HepG2 (cell line): ENCODE data around the gene MAP3K20. TPM values are rescaled to one million over a fixed set of nuclear protein-coding genes. Genes with fewer than 3 reads are reported as not detected.

Source experiments
- ARID3A ChIP-seq: IDR thresholded peaks from 2 replicates; pipeline ENCODE4 v1.6.1; 2012; ENCODE audit warnings: low read depth, low read length, improper control_type of control experiment
- ATF7-NPFF ChIP-seq: sonication (generic); formaldehyde crosslinking; IDR thresholded peaks from 2 replicates; pipeline ENCODE4 v1.8.1; 2023; ENCODE audit warnings: mild to moderate bottlenecking, low read depth, missing genetic modification reagents, moderate library complexity
- HOXA3 ChIP-seq: sonication (generic); formaldehyde crosslinking; IDR thresholded peaks from 2 replicates; pipeline ENCODE4 v1.5.0; 2020; ENCODE audit warnings: missing genetic modification reagents
- MTA1 ChIP-seq: sonication (generic); formaldehyde crosslinking; IDR thresholded peaks from 2 replicates; pipeline ENCODE4 v1.4.0; 2020; ENCODE audit warnings: missing genetic modification reagents, mild to moderate bottlenecking, borderline replicate concordance
- ZFP36L1 ChIP-seq: sonication (generic); formaldehyde crosslinking; IDR thresholded peaks from 2 replicates; pipeline ENCODE4 v1.8.0; 2022; ENCODE audit warnings: mild to moderate bottlenecking, missing genetic modification reagents, moderate library complexity
- ZNF142 ChIP-seq: sonication (generic); formaldehyde crosslinking; IDR thresholded peaks from 2 replicates; pipeline ENCODE4 v1.4.0; 2020; ENCODE audit warnings: missing genetic modification reagents
- ZNF501 ChIP-seq: sonication (generic); formaldehyde crosslinking; IDR thresholded peaks from 2 replicates; pipeline ENCODE4 v1.5.1; 2020; ENCODE audit warnings: mild to moderate bottlenecking, moderate library complexity, missing genetic modification reagents
- ZNF749 ChIP-seq: sonication (generic); formaldehyde crosslinking; IDR thresholded peaks from 2 replicates; pipeline ENCODE4 v1.8.0; 2022; ENCODE audit warnings: mild to moderate bottlenecking, missing genetic modification reagents, moderate library complexity, borderline replicate concordance
- ZNF788 ChIP-seq: sonication (generic); formaldehyde crosslinking; IDR thresholded peaks from 2 replicates; pipeline ENCODE4 v1.5.0; 2020; ENCODE audit warnings: mild to moderate bottlenecking, missing genetic modification reagents, borderline replicate concordance
- ZSCAN5A ChIP-seq: sonication (generic); formaldehyde crosslinking; IDR thresholded peaks from 2 replicates; pipeline ENCODE4 v1.8.0; 2022; ENCODE audit warnings: mild to moderate bottlenecking, missing genetic modification reagents, borderline replicate concordance
- polyA plus RNA-seq, 8 experiments: library from polyadenylated mRNA; depleted of rRNA in 3 of 8; stranded (reverse) in 7 of 8; unstranded in 1 of 8; fragments of >200 nt; fragmentation: Illumina TruSeq in 4 of 8; extraction: Trizol in 4 of 8; gene quantifications; 2 replicates each; pipeline versions ENCODE4 v1.2.1 to v1.2.3, GENCODE V29; 2011 to 2016; ENCODE audit warnings: low read depth in 4 of 8, missing spikeins in 1 of 8, mixed read lengths in 1 of 8; ENCODE audit not compliant: insufficient read depth in 1 of 8
- total RNA-seq, 5 experiments: library from RNA; depleted of rRNA; stranded (reverse); fragments of >200 nt; fragmentation: Illumina TruSeq; extraction: Trizol; gene quantifications; 2 replicates each; pipeline ENCODE4 v1.2.3, GENCODE V29; 2016; ENCODE audit warnings: low read depth in 1 of 5
- TF ChIP-seq, protein P1 (sequence below), 2 experiments: sonication (generic) in 1 of 2; formaldehyde crosslinking in 1 of 2; IDR thresholded peaks; 2 replicates each; pipeline versions ENCODE4 v1.4.0 to v1.6.1; 2018 to 2020; ENCODE audit warnings: missing genetic modification reagents in 2 of 2, borderline replicate concordance in 1 of 2, low read depth in 1 of 2, mild to moderate bottlenecking in 1 of 2, missing biosample characterization in 1 of 2
- TF ChIP-seq, protein P2 (sequence below): sonication (generic); formaldehyde crosslinking; IDR thresholded peaks from 2 replicates; pipeline ENCODE4 v1.5.0; 2020; ENCODE audit warnings: mild to moderate bottlenecking, missing genetic modification reagents

The MAP3K20 gene
- total and polyA plus RNA-seq, 2 of the 13 experiments (the other 11 are each of a cell fraction or from before 2014, with no cell fraction given): 5.2 to 13.5 TPM

- TF ChIP-seq MTA1 (CRISPR knock-in tag) (peak; percentile 70; the same call in 1 of the 2 replicates), HOXA3 (CRISPR knock-in tag) (peak; percentile 17; the same call in 1 of the 2 replicates), ZSCAN5A (0 out of 2 replicates have a peak, but pooled peaks have one; percentile 4), ZFP36L1 (no peak), ZNF142 (no peak; the same call in 1 of the 2 replicates), ATF7-NPFF (peak; percentile 60), ARID3A (no peak), ZNF749 (peak; percentile 23; the same call in 1 of the 2 replicates), ZNF788 (0 out of 2 replicates have a peak, but pooled peaks have one; percentile 13), ZNF501 (peak; percentile 66; the same call in 1 of the 2 replicates)
- TF ChIP-seq, protein P1, sequence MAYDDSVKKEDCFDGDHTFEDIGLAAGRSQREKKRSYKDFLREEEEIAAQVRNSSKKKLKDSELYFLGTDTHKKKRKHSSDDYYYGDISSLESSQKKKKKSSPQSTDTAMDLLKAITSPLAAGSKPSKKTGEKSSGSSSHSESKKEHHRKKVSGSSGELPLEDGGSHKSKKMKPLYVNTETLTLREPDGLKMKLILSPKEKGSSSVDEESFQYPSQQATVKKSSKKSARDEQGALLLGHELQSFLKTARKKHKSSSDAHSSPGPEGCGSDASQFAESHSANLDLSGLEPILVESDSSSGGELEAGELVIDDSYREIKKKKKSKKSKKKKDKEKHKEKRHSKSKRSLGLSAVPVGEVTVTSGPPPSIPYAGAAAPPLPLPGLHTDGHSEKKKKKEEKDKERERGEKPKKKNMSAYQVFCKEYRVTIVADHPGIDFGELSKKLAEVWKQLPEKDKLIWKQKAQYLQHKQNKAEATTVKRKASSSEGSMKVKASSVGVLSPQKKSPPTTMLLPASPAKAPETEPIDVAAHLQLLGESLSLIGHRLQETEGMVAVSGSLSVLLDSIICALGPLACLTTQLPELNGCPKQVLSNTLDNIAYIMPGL (CRISPR knock-in tag; IDR thresholded peaks at IDR 0.05; ENCODE audit: borderline replicate concordance in 1 of 2, low read depth in 1 of 2): peak; percentile 9 to 72; a peak in 2 of 4 replicates
- TF ChIP-seq, protein P2, sequence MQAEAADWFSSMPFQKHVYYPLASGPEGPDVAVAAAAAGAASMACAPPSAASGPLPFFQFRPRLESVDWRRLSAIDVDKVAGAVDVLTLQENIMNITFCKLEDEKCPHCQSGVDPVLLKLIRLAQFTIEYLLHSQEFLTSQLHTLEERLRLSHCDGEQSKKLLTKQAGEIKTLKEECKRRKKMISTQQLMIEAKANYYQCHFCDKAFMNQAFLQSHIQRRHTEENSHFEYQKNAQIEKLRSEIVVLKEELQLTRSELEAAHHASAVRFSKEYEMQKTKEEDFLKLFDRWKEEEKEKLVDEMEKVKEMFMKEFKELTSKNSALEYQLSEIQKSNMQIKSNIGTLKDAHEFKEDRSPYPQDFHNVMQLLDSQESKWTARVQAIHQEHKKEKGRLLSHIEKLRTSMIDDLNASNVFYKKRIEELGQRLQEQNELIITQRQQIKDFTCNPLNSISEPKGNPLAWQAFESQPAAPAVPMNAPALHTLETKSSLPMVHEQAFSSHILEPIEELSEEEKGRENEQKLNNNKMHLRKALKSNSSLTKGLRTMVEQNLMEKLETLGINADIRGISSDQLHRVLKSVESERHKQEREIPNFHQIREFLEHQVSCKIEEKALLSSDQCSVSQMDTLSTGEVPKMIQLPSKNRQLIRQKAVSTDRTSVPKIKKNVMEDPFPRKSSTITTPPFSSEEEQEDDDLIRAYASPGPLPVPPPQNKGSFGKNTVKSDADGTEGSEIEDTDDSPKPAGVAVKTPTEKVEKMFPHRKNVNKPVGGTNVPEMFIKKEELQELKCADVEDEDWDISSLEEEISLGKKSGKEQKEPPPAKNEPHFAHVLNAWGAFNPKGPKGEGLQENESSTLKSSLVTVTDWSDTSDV (CRISPR knock-in tag): peak; percentile 78
These were observed at the start of gene MAP3K20 (continued) for GRCh38 chr2:173075781-173076580.
